ENCODE data around the gene CCN2.

The CCN2 gene

DNA sequence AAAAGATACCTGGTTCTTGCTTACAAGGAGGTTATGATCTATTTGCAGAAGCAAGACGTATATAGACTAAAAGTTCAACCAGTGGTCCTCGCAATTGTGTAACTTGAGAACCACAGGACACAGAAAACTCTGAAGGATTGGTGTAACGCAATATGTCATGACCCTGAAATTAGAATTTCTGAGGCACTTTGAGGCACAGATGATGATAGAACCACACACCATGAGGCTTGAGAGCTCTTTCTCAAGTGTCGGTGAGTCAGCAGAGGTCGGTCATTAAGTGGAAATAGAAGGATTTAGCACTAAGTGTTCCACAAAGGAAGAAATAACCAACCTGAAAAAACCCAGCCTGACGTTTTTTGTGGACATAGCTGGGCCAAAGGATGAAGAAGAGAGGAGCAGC, 15.3 kb upstream of the CCN2 start:
- DNase-seq (ENCODE audit: low read depth) = no peak

GRCh38 chr6:131963063-131963462, 11.9 kb upstream of the CCN2 start:
- DNase-seq (ENCODE audit: low read depth) = no peak

DNA sequence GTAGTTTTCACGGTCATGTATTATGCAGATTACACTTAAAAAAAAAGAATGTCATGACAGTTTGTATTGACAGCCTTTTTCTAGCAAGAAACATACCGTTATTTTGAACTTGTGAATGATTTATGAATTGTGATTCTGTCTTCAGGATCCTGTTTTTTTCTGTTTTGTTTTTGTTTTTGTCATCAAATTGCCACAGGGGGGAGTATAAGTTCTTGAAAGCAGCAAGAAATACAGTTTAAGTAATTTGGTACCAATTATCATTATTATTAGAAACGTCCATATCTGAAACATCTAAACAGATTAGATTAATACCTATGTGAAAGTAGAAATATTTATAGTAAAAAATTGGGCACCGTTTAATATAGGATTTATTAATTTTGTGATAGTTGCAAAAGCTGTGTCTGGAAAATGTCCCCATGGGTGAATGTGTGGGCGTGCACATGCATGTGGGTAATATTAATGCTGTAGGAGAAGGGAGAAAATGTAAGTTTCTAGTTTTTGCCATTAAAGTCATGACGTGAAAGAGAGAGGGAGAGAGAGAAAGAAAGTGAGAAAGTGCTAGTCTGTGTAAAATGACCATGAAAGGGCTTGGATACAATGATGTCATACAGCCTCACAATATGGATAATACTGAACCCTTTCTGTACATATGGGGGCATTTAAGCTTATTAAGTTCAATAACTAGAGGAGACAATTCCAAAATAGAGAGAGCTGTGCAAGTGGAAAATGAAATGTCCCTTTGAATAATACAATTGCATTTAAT, 9.4 kb upstream of the CCN2 start:
- no peak for DNase-seq (ENCODE audit: low read depth)

GRCh38 chr6:131958542-131959470, 7.6 kb upstream of the CCN2 start:
- no peak for DNase-seq (ENCODE audit: low read depth)

- DNase-seq (ENCODE audit: low read depth) = no peak
Observed at GRCh38 chr6:131958095-131958494, 6.9 kb upstream of the CCN2 start.

GRCh38 chr6:131955876-131956275, 4.7 kb upstream of the CCN2 start:
- DNase-seq (ENCODE audit: low read depth) = no peak

- no peak for DNase-seq (ENCODE audit: low read depth)
Observed at GRCh38 chr6:131955192-131955591, 4.0 kb upstream of the CCN2 start.

DNA sequence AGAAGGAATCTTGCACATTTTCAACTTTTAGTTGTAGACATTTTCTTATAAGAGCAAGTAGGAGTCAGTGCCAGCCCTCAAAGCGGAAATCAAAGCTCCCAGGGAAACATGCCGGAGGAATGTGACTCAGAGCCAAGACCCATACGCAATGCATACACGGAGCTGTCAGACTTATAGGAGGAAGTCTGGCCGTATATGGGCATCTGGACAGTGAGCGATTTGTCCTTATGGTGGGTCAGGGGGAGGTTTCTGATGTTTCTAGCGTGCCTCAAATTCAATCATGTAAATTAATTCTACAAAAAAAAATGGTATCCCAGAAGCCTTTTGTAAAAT, 3.6 kb upstream of the CCN2 start:
- no peak for DNase-seq (ENCODE audit: low read depth)

DNA sequence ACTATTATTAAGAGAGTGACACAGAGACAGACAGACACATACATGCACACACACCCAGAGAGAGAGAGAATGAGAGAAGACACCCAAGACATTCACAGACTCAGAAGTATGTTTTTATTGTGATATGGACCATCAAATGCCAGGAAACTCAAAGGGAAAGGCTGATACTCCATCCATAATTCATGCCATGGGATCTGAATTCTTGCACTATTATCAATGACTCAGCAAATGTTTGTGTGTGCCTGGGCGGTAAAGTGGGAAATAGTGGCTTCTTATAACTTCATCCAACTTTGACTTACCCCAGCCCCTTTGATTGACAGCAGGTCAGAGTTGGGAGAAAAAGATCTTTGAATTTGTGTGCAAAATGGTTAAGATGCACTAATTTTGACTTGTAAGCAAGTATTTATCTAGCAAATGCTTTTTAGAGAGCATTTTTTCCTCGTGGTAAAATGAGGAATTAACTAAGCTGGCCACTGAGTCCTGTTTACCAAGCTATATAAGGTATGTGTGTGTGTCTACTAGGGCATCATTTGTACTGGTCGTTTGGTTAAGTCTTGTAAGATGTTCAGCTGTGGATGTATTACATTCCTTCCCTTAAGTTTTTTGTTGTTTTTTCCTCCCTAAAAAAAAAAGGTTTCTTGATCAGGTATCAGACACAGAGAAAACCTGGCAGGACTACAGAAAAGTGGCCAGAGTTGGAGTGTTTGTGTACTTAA, 3.0 kb upstream of the CCN2 start:
- DNase-seq (ENCODE audit: low read depth) = no peak

GRCh38 chr6:131952886-131953509, 1.8 kb upstream of the CCN2 start:
- no peak for DNase-seq (ENCODE audit: low read depth)

DNA sequence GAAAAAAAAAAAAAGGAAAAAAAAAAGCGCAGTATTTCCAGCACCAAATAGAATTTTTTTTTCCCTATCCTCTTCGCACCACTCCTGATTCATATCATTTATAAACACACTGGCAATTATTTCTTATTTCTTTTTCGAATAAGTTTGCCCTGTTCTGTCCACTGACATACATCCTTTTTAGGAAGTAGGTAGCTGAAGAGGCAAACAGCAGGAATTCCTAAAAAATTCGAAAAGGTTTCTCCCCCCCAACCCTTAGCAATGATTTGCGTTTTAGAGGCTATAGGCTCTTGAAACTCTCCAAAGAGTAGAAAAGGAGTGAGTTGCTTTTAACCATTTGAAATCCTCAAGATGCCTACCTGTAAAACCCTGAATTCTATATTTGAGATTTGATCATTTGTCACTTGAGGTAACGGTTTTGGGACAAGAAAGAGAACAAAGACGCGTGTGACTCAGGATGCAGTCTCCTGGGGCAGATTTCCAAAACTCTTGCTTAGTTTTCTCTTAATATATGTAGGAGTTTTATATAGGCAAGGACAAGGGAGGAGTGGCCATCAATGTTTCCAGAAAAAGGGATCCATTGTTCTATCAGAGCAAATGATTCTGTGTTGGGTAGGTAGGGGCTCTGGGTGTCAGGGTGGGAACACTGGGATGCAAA, 531 bp upstream of the CCN2 start:
- no peak for DNase-seq (ENCODE audit: low read depth)

- DNase-seq (ENCODE audit: low read depth) = peak; percentile 89
Observed at GRCh38 chr6:131949909-131950766, 1.0 kb downstream of the CCN2 start.

- DNase-seq (ENCODE audit: low read depth) = no peak
Observed at GRCh38 chr6:131949620-131949908, 1.6 kb downstream of the CCN2 start.

DNA sequence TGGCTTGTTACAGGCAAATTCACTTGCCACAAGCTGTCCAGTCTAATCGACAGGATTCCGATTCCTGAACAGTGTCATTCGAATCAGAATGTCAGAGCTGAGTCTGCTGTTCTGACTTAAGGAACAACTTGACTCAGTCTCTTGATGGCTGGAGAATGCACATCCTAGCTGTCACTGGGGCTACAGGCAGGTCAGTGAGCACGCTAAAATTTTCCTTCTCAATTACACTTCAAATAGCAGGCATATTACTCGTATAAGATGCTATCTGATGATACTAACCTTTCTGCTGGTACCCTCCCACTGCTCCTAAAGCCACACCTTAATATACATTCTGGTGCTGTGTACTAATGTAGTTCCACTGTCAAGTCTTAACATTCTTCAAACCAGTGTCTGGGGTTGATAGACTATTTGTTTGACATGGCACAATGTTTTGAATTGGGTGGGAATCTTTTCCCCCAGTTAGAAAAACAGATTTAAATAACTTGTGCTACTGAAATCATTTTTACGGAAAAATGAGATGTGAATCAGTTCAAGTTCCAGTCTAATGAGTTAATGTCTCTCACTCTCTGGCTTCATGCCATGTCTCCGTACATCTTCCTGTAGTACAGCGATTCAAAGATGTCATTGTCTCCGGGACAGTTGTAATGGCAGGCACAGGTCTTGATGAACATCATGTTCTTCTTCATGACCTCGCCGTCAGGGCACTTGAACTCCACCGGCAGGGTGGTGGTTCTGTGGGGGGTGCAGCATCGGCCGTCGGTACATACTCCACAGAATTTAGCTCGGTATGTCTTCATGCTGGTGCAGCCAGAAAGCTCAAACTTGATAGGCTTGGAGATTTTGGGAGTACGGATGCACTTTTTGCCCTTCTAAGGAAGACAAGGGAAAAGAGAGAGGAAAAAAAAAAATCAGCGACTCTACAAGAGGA, 2.2 kb downstream of the CCN2 start:
- DNase-seq (ENCODE audit: low read depth) = no peak

DNA sequence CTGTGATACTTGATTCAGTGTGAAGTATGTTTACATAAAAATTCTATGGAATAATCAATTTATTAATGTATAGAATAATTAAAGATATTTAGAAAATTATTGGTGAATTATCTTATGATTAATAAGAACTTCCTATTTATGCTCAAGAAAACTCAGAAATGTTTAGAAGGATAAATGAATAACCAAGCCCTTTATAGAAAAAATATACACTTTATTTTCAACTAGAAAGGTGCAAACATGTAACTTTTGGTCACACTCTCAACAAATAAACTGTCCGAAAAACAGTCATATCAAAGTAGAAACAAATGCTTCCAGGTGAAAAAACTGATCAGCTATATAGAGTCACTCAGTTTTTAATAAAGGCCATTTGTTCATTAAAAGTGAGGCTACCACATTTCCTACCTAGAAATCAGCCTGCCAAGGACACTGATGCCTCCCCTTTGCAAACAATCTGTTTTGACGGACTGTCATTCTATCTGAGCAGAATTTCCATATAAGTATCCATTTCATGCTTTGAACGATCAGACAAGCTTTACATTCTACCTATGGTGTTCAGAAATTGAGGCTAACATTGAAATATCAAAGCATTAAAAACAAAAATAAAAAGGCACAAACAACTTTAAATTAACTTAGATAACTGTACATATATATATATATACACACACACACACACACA, 3.0 kb downstream of the CCN2 start:
- DNase-seq (ENCODE audit: low read depth) = no peak

- DNase-seq (ENCODE audit: low read depth) = peak; percentile 57
Observed at GRCh38 chr6:131946992-131947955, 3.9 kb downstream of the CCN2 start.

- no peak for DNase-seq (ENCODE audit: low read depth)
Observed at GRCh38 chr6:131946404-131946991, 4.7 kb downstream of the CCN2 start.

GRCh38 chr6:131945971-131946370, 5.2 kb downstream of the CCN2 start:
- no peak for DNase-seq (ENCODE audit: low read depth)
